Measurements from ENCODE around the gene OR13G1. TPM values are rescaled to one million over a fixed set of nuclear protein-coding genes. Genes with fewer than 3 reads are reported as not detected.

Gene OR13G1
- total and polyA plus RNA-seq, 2 donors (not counting 3 experiments of a cell fraction or from before 2014, with no cell fraction given): not detected

GRCh38 chr1:247721222-247721621 is 41.7 kb upstream of the OR13G1 start:
- no peaks in the 10 kb centered on the region for H3K9me1 ChIP-seq (replicated peaks; ENCODE audit: control insufficient read depth, extremely low read depth, insufficient read depth, low read length)
- intact Hi-C loops (cut with micrococcal nuclease) (no loop called here), dilution Hi-C loops (cut with MboI; ENCODE audit: extremely low pct_ligation_motif_present, low sequenced_read_pairs) (no loop called here)
- no peak overlapping the region for H2AFZ ChIP-seq (ENCODE audit: low read depth, low read length)
- peaks cover 6% of the 10 kb centered on the region for H3K9me3 ChIP-seq (replicated peaks; ENCODE audit: control insufficient read depth, insufficient read depth, low read length)
- no peaks in the 10 kb centered on the region for H3K79me2 ChIP-seq (ENCODE audit: control insufficient read depth, insufficient read depth, low read length)
- no TSS peak for BruUV-seq (replicated peaks)
- ChIA-PET POLR2A (no interaction called here), CTCF (no interaction called here)
- no peak overlapping the region for H3K4me2 ChIP-seq (ENCODE audit: insufficient read depth, low read length)
- no peaks in the 10 kb centered on the region for H3K36me3 ChIP-seq (ENCODE audit: control insufficient read depth in 2 of 2, extremely low read depth in 1 of 2, insufficient read depth in 2 of 2, low read length in 2 of 2)
- no peak for DNase-seq (ENCODE audit: low read depth, low spot score)
- no peaks in the 10 kb centered on the region for H4K20me1 ChIP-seq (replicated peaks; ENCODE audit: control insufficient read depth, extremely low read depth, insufficient read depth, low read length)
- H3K4me1 ChIP-seq (ENCODE audit: control insufficient read depth, extremely low read depth, insufficient read depth, low read length): no peaks in the 10 kb centered on the region
- no peak overlapping the region for H3K4me3 ChIP-seq (replicated peaks in 1 of 3; ENCODE audit: insufficient read depth in 1 of 3, low read depth in 1 of 3, low read length in 3 of 3)
- no peak for TF ChIP-seq GATA2 (IDR thresholded peaks at IDR 0.05; ENCODE audit: insufficient read depth, insufficient read length, low read depth, low read length)
- no peak for TF ChIP-seq POLR2A (IDR thresholded peaks at IDR 0.05; ENCODE audit: low read depth, low read length)
- no peak for TF ChIP-seq FOS (IDR thresholded peaks at IDR 0.05; ENCODE audit: borderline replicate concordance, insufficient read depth, low read length)
- no peak for TF ChIP-seq POLR2AphosphoS5 (IDR thresholded peaks at IDR 0.05; ENCODE audit: insufficient read depth, low read depth, low read length)
- TF ChIP-seq MYC (IDR thresholded peaks at IDR 0.05; ENCODE audit: low read depth, low read length): no peak
- no peak for TF ChIP-seq EZH2 (IDR thresholded peaks at IDR 0.05; ENCODE audit: borderline replicate concordance, low read depth, low read length, severe bottlenecking)
- no peak for TF ChIP-seq JUN (IDR thresholded peaks at IDR 0.05; ENCODE audit: borderline replicate concordance, insufficient read depth, insufficient read length, low read depth)
- TF ChIP-seq CTCF (IDR thresholded peaks at IDR 0.05; ENCODE audit: extremely low read depth in 1 of 2, insufficient read depth in 1 of 2, low read depth in 1 of 2, low read length in 2 of 2): no peak
- TF ChIP-seq MAX (IDR thresholded peaks at IDR 0.05; ENCODE audit: insufficient read depth, insufficient read length): no peak
- no peak for FAIRE-seq
- H3K9ac ChIP-seq (replicated peaks; ENCODE audit: extremely low read depth, insufficient read depth, low read length): no peak overlapping the region
- H3K27me3 ChIP-seq (ENCODE audit: control insufficient read depth in 2 of 2, insufficient read depth in 2 of 2, low read length in 2 of 2): no peaks in the 10 kb centered on the region
- no peak overlapping the region for H3K27ac ChIP-seq (ENCODE audit: insufficient read depth, low read depth, low read length)

All from endothelial cell of umbilical vein (primary cell).